Gastrocnemius medialis (tissue), 4 donors: ENCODE measurements around the gene C4BPA.

ENCODE experiments used
- CTCF ChIP-seq, 5 experiments: fragments of 450-650 bp in 3 of 5; fragments of 200-600 bp in 2 of 5; sonication (generic) in 2 of 5; IDR thresholded peaks in 4 of 5; conservative IDR thresholded peaks in 1 of 5; 1 replicate in 4 of 5; 2 replicates in 1 of 5; pipeline ENCODE4 v1.5.1; 2016 to 2019; ENCODE audit warnings: antibody characterized with exemption in 5 of 5, mild to moderate bottlenecking in 3 of 5, moderate library complexity in 3 of 5
- POLR2A ChIP-seq, 2 donors: fragments of 450-650 bp; IDR thresholded peaks; one replicate each; pipeline ENCODE4 v1.6.1; 2017; ENCODE audit warnings: antibody characterized with exemption in 2 of 2, mild to moderate bottlenecking in 2 of 2, moderate library complexity in 2 of 2

- TF ChIP-seq CTCF (IDR thresholded peaks at IDR 0.05 in 4 of 5, conservative IDR thresholded peaks at IDR 0.05 in 1 of 5) (no peak), POLR2A (IDR thresholded peaks at IDR 0.05) (no peak)
These were observed 87.0 kb downstream of the C4BPA start for GRCh38 chr1:207191061-207191460.
